K562 (cell line): Measurements from ENCODE around the gene EPSTI1. TPM values are rescaled to one million over a fixed set of nuclear protein-coding genes. Genes with fewer than 3 reads are reported as not detected.

Experiments
- ATAC-seq: fragments of 200-7000 bp; cut with Tn5 transposase; 3 replicates; pipeline ENCODE4 v1.9.1; 2020; ENCODE audit warnings: moderate library complexity
- BruUV-seq: library from RNA; stranded (reverse); fragments of 400-500 nt; replicated peaks from 2 replicates; lab custom pipeline; 2021; lab: Mats Ljungman, UMichigan
- CTCF ChIA-PET: fragments of 300-600 bp; formaldehyde crosslinking; extraction: SDS; loops from one replicate; lab custom pipeline; 2021; ENCODE audit warnings: low intra/inter-chr PET ratio; lab: Yijun Ruan, JAX
- POLR2A ChIA-PET: fragments of 300-600, 350-650 bp; sonication (Branson Sonifier 250); formaldehyde crosslinking; extraction: SDS; loops from one replicate; lab custom pipeline; 2021; ENCODE audit warnings: antibody characterized with exemption, inconsistent platforms; lab: Yijun Ruan, JAX
- DNase-seq, 4 experiments: peaks; one replicate each; pipeline versions ENCODE4 v3.0.0 to v3.0.0-alpha.2; 2011 to 2018; ENCODE audit warnings: low spot score in 3 of 4, mixed read lengths in 3 of 4; ENCODE audit errors: extremely low read depth in 1 of 4
- FAIRE-seq: peaks from 2 replicates; lab custom pipeline; 2011; peaks lifted over from hg19 to GRCh38; lab: Jason Lieb, UNC
- H2AFZ ChIP-seq: 2 replicates; pipeline ENCODE4 v1.6.0; 2011; ENCODE audit warnings: low read depth, low read length, control low read depth, inconsistent platforms
- H3K27ac ChIP-seq: fragments of 200-600 bp; 3 replicates; pipeline ENCODE4 v1.8.0; 2011; ENCODE audit warnings: low read depth, mild to moderate bottlenecking, control low read depth, inconsistent platforms, low read length, moderate library complexity, mixed read lengths; ENCODE audit errors: extremely low read depth
- H3K27me3 ChIP-seq, 2 experiments: fragments of 300-600 bp in 1 of 2; 2 replicates in 1 of 2; 3 replicates in 1 of 2; pipeline versions ENCODE4 v1.6.0 to v1.8.0; 2011; ENCODE audit warnings: inconsistent platforms in 2 of 2, low read length in 2 of 2, mild to moderate bottlenecking in 1 of 2, mixed read lengths in 1 of 2, moderate library complexity in 1 of 2; ENCODE audit not compliant: control insufficient read depth in 2 of 2, insufficient read depth in 2 of 2
- H3K36me3 ChIP-seq: fragments of 300-600 bp; 3 replicates; pipeline ENCODE4 v1.8.0; 2011; ENCODE audit warnings: mild to moderate bottlenecking, low read length, inconsistent platforms; ENCODE audit not compliant: control insufficient read depth, insufficient read depth
- H3K4me1 ChIP-seq, 2 experiments: fragments of 200-600 bp in 1 of 2; replicated peaks in 1 of 2; 2 replicates in 1 of 2; 3 replicates in 1 of 2; pipeline versions ENCODE4 v1.5.1 to v1.8.0; 2011; ENCODE audit warnings: inconsistent platforms in 2 of 2, low read length in 2 of 2, mild to moderate bottlenecking in 1 of 2, mixed read lengths in 1 of 2, moderate library complexity in 1 of 2; ENCODE audit not compliant: control insufficient read depth in 2 of 2, insufficient read depth in 2 of 2
- H3K4me2 ChIP-seq: 2 replicates; pipeline ENCODE4 v1.6.1; 2011; ENCODE audit warnings: low read length, control low read depth, inconsistent platforms, mixed read lengths; ENCODE audit not compliant: insufficient read depth
- H3K4me3 ChIP-seq: fragments of 200-600 bp; sonication (generic), shearing (Covaris generic); 2 replicates; pipeline ENCODE4 v1.5.1; 2016; ENCODE audit warnings: control low read depth, inconsistent platforms
- H3K79me2 ChIP-seq: fragments of 200-600 bp; 3 replicates; pipeline ENCODE4 v1.8.0; 2011; ENCODE audit warnings: low read length, inconsistent platforms; ENCODE audit not compliant: control insufficient read depth, insufficient read depth
- H3K9ac ChIP-seq, 2 experiments: 2 replicates each; pipeline versions ENCODE4 v1.6.0 to v1.6.1; 2011; ENCODE audit warnings: low read depth in 2 of 2, low read length in 2 of 2, control low read depth in 1 of 2, inconsistent platforms in 1 of 2, mild to moderate bottlenecking in 1 of 2, mixed read lengths in 1 of 2; ENCODE audit not compliant: insufficient read depth in 1 of 2
- H3K9me1 ChIP-seq: one replicate; pipeline ENCODE4 v1.6.0; 2011; ENCODE audit warnings: inconsistent platforms, mild to moderate bottlenecking, low read length, moderate library complexity; ENCODE audit not compliant: control insufficient read depth, insufficient read depth
- H3K9me3 ChIP-seq: replicated peaks from 2 replicates; pipeline ENCODE4 v1.5.1; 2011; ENCODE audit warnings: low read depth, low read length, inconsistent platforms; ENCODE audit not compliant: control insufficient read depth, insufficient read depth
- H4K20me1 ChIP-seq: replicated peaks from 2 replicates; pipeline ENCODE4 v1.6.1; 2011; ENCODE audit warnings: low read length, inconsistent platforms, mixed read lengths; ENCODE audit not compliant: control insufficient read depth, insufficient read depth
- ATF6 ChIP-seq: sonication (generic); formaldehyde crosslinking; IDR thresholded peaks from 2 replicates; pipeline ENCODE4 v1.4.0; 2020; ENCODE audit warnings: mild to moderate bottlenecking, missing genetic modification reagents
- BRD4 ChIP-seq: fragments of 200-600 bp; sonication (generic); IDR thresholded peaks from 2 replicates; pipeline ENCODE4 v1.6.1; 2017; ENCODE audit warnings: inconsistent platforms
- CBX3 ChIP-seq, 2 experiments: IDR thresholded peaks; 1 replicate in 1 of 2; 2 replicates in 1 of 2; pipeline ENCODE4 v1.6.1; 2012; ENCODE audit warnings: inconsistent platforms in 2 of 2, low read length in 2 of 2, borderline replicate concordance in 1 of 2, control low read depth in 1 of 2
- ETS2 ChIP-seq: IDR thresholded peaks from 2 replicates; pipeline ENCODE4 v1.6.1; 2016; ENCODE audit warnings: borderline replicate concordance, missing genetic modification characterization, mild to moderate bottlenecking, moderate library complexity, missing compliant biosample characterization; ENCODE audit not compliant: poor library complexity, severe bottlenecking
- GMEB1 ChIP-seq: fragments of 250-450 bp; sonication (Bioruptor Pico); IDR thresholded peaks from 2 replicates; pipeline ENCODE4 v1.4.0; 2020; ENCODE audit warnings: mild to moderate bottlenecking
- HLTF ChIP-seq: fragments of 450-650 bp; IDR thresholded peaks from 2 replicates; pipeline ENCODE4 v1.6.1; 2016
- KDM1A ChIP-seq, 2 experiments: fragments of 450-650 bp; IDR thresholded peaks; 2 replicates each; pipeline ENCODE4 v1.6.1; 2016; ENCODE audit warnings: mild to moderate bottlenecking in 2 of 2
- KDM4B ChIP-seq, 2 experiments: fragments of 450-650 bp in 1 of 2; sonication (generic) in 1 of 2; IDR thresholded peaks; 2 replicates each; pipeline ENCODE4 v1.6.1; 2016 to 2017; ENCODE audit warnings: borderline replicate concordance in 2 of 2, antibody characterized with exemption in 1 of 2, low read depth in 1 of 2, mild to moderate bottlenecking in 1 of 2
- KLF1 ChIP-seq: fragments of 450-650 bp; IDR thresholded peaks from 2 replicates; pipeline ENCODE4 v1.6.1; 2016; ENCODE audit warnings: missing genetic modification characterization, missing compliant biosample characterization
- MCM2 ChIP-seq: fragments of 450-650 bp; IDR thresholded peaks from 2 replicates; pipeline ENCODE4 v1.6.1; 2017; ENCODE audit warnings: low read depth, mild to moderate bottlenecking
- MXD1 ChIP-seq: fragments of 250-450 bp; sonication (Bioruptor Pico); IDR thresholded peaks from 2 replicates; pipeline ENCODE4 v1.8.0; 2021; ENCODE audit warnings: borderline replicate concordance, mild to moderate bottlenecking, moderate library complexity; ENCODE audit not compliant: poor library complexity, severe bottlenecking
- NR2C2 ChIP-seq, 2 experiments: fragments of 200-800 bp in 1 of 2; sonication (Bioruptor generic) in 1 of 2; sonication (generic) in 1 of 2; formaldehyde crosslinking in 1 of 2; IDR thresholded peaks; 2 replicates each; pipeline versions ENCODE4 v1.6.1 to v1.8.0; 2016 to 2022; ENCODE audit warnings: mild to moderate bottlenecking in 1 of 2, missing compliant biosample characterization in 1 of 2, missing genetic modification characterization in 1 of 2, missing genetic modification reagents in 1 of 2
- SETDB1 ChIP-seq: IDR thresholded peaks from one replicate; pipeline ENCODE4 v1.6.1; 2012; ENCODE audit warnings: low read length, control low read depth, inconsistent platforms
- TBP ChIP-seq: optimal IDR thresholded peaks from 2 replicates; pipeline ENCODE3; 2011; ENCODE audit warnings: low read depth, low read length, improper control_type of control experiment
- TCFL5 ChIP-seq: fragments of 250-450 bp; sonication (Bioruptor Pico); conservative IDR thresholded peaks from 2 replicates; pipeline ENCODE4 v1.6.1; 2021; ENCODE audit warnings: mild to moderate bottlenecking, moderate library complexity, matching md5 sums
- ZBED1 ChIP-seq: IDR thresholded peaks from 2 replicates; pipeline ENCODE4 v1.6.1; 2014
- ZBTB33 ChIP-seq: sonication (generic); formaldehyde crosslinking; IDR thresholded peaks from 2 replicates; pipeline ENCODE4 v1.8.1; 2023; ENCODE audit warnings: mild to moderate bottlenecking, missing genetic modification reagents
- WGBS: fragments of 100-300 bp; shearing (Covaris generic); methylation state at CpG from one replicate; pipeline ENCODE4 v1.1.6; 2016; ENCODE audit warnings: low coverage, mixed read lengths; ENCODE audit not compliant: insufficient coverage; ENCODE audit errors: missing lambda C conversion rate; 5-methylcytosine and 5-hydroxymethylcytosine counted together
- in situ Hi-C: fragments of 300-500 bp; cut with MboI; formaldehyde crosslinking; loops from 4 replicates; pipeline ENCODE4 v1.15.0; 2018; ENCODE audit warnings: inconsistent platforms, mixed read lengths
- intact Hi-C: fragments of 100-400 bp; cut with micrococcal nuclease; formaldehyde crosslinking; loops from 2 replicates; pipeline ENCODE4 v1.14.2; 2022
- polyA plus RNA-seq, 8 experiments: library from polyadenylated mRNA; depleted of rRNA in 4 of 8; stranded (reverse) in 5 of 8; unstranded in 3 of 8; fragments of >200 nt; fragmentation: Nextera tagmentation in 2 of 8; fragmentation: Illumina TruSeq in 1 of 8; extraction: Ambion mirVana in 2 of 8; extraction: Trizol in 1 of 8; gene quantifications; 2 replicates each; pipeline versions ENCODE4 v1.2.1 to v1.2.3, GENCODE V29; 2011 to 2014; ENCODE audit warnings: inconsistent platforms in 1 of 8, missing spikeins in 1 of 8
- total RNA-seq, 7 experiments: library from RNA; depleted of rRNA in 6 of 7; stranded (reverse); fragments of >200 nt in 6 of 7; fragmentation: Illumina TruSeq in 2 of 7; extraction: Trizol in 2 of 7; gene quantifications; 2 replicates each; pipeline versions ENCODE4 v1.2.1 to v1.2.3, GENCODE V29; 2011 to 2021; ENCODE audit warnings: low replicate concordance in 1 of 7

The EPSTI1 gene
- total and polyA plus RNA-seq, 9 of the 15 experiments (the other 6 are each of a cell fraction or from before 2014, with no cell fraction given) = 0.18 to 1.0 TPM; not detected in 7

- H3K4me1 ChIP-seq = peaks cover 0 to 5% of the 10 kb centered on the region in 2 experiments; a peak in 1 of 5 replicates
- no peaks in the 10 kb centered on the region for H3K79me2 ChIP-seq
- no peak overlapping the region for H3K4me3 ChIP-seq
- H3K9ac ChIP-seq = no peak overlapping the region
- WGBS = 33% methylated on average over 3 of the region's 3 CpGs
- DNase-seq = no peak
- TF ChIP-seq TBP = no peak
- no peak for TF ChIP-seq ATF6 (CRISPR knock-in tag)
- TF ChIP-seq GMEB1 (CRISPR knock-in tag) = no peak
- TF ChIP-seq ZBED1 = no peak
- TF ChIP-seq NR2C2 (CRISPR knock-in tag; IDR thresholded peaks at IDR 0.05) = no peak
- TF ChIP-seq NR2C2 (tag; IDR thresholded peaks at IDR 0.05) = no peak
- no peak for TF ChIP-seq KLF1
- no peak for TF ChIP-seq HLTF
- TF ChIP-seq MXD1 (CRISPR knock-in tag) = no peak
- TF ChIP-seq ZBTB33 = no peak
- TF ChIP-seq CBX3 (IDR thresholded peaks at IDR 0.05; ENCODE audit: borderline replicate concordance in 1 of 2, low read length in 2 of 2) = no peak
- TF ChIP-seq KDM1A (IDR thresholded peaks at IDR 0.05) = no peak
- TF ChIP-seq SETDB1 = no peak
- no peak for TF ChIP-seq BRD4
- no peak for TF ChIP-seq MCM2
- no peak for TF ChIP-seq TCFL5 (CRISPR knock-in tag)
- TF ChIP-seq ETS2 (tag) = no peak
- TF ChIP-seq KDM4B (IDR thresholded peaks at IDR 0.05; ENCODE audit: borderline replicate concordance in 2 of 2, low read depth in 1 of 2) = no peak
- no peak for FAIRE-seq
- no TSS peak for BruUV-seq
- in situ Hi-C loops = no loop called here
- intact Hi-C loops = no loop called here
- no peaks in the 10 kb centered on the region; a peak in 1 of 5 replicates for H3K27me3 ChIP-seq
- H3K36me3 ChIP-seq = no peaks in the 10 kb centered on the region
- no peaks in the 10 kb centered on the region for H3K9me3 ChIP-seq
- no peak for ATAC-seq
- H3K27ac ChIP-seq = no peak overlapping the region
- H2AFZ ChIP-seq = no peak overlapping the region
- H3K9me1 ChIP-seq = no peaks in the 10 kb centered on the region
- POLR2A ChIA-PET = interaction anchor here (0.6 kb wide), 1 partner anchor 317 kb away, joined by 3 read pairs; no protein-coding TSS in a partner anchor
- CTCF ChIA-PET = no interaction called here
- no peaks in the 10 kb centered on the region for H4K20me1 ChIP-seq
- H3K4me2 ChIP-seq = no peak overlapping the region
Observed at GRCh38 chr13:43033038-43033437, 41.0 kb upstream of the EPSTI1 start.
